ENCODE data around the gene RNF212. TPM values are rescaled to one million over a fixed set of nuclear protein-coding genes. Genes with fewer than 3 reads are reported as not detected.

Gene RNF212, protein sequence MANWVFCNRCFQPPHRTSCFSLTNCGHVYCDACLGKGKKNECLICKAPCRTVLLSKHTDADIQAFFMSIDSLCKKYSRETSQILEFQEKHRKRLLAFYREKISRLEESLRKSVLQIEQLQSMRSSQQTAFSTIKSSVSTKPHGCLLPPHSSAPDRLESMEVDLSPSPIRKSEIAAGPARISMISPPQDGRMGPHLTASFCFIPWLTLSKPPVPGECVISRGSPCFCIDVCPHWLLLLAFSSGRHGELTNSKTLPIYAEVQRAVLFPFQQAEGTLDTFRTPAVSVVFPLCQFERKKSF
- total RNA-seq = 1 to 10 TPM; 4.5 to 8.8 TPM
- 1 to 10 TPM; 3.5 to 6.2 TPM for polyA plus RNA-seq
- long read RNA-seq, donor 1 = 0 reads
- long read RNA-seq, donor 2 = 0 reads
- long read RNA-seq, donor 3 = 0 reads
- long read RNA-seq, donor 4 = 0 reads
- long read RNA-seq, donor 5 = 0 reads

DNA sequence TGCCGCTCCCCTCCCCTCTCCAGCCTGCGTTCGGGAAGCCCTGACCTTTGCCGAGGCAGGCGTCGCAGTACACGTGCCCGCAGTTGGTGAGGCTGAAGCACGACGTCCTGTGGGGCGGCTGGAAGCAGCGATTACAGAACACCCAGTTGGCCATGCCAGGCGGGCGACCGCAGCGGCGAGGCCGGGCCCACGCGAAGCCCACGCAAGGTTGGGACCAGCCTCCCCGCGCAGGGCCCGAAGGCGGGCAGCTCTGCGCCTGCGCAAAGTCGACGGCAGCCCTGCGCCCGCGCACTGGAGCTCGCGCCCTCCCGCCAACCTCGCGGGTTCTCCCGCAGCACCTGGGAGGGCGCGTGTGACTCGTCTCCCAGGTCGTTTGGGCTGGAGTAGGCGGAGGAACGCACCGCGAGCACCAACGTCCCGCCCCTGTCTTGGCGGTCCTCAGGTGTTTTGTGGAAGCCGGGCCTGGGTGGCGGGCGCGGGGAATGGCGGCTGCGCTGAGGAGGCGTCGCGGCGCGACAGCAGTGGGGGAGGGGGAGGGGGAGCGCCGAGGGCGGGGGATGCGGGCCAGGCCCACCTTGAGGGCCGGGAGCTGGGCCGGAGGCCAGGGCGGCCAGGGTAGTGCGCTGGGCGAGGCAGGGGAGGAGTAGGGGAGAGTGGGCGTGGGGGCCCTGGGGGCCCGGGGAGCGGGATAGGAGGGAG lies at the start of gene RNF212:
RNF212 (minus strand) TSS at position 254 of the 699 bp plus-strand sequence; CDS start at position 154, 100 bp downstream.
- 20% methylated on average over 42 to 72 of the region's 72 CpGs for WGBS, 2 donors
- H3K27me3 ChIP-seq (ENCODE audit: control insufficient read depth in 3 of 3, insufficient read depth in 3 of 3, low read length in 2 of 3) = peaks cover 0 to 15% (median 10%) of the 10 kb centered on the region in 3 donors
- peaks cover 0 to 2% (median 0%) of the 10 kb centered on the region in 5 donors for H3K4me1 ChIP-seq (ENCODE audit: control insufficient read depth in 5 of 5, insufficient read depth in 5 of 5, low read length in 5 of 5)
- no peaks in the 10 kb centered on the region for H3K36me3 ChIP-seq (ENCODE audit: control insufficient read depth in 4 of 4, insufficient read depth in 4 of 4, low read length in 4 of 4)
- H3K27ac ChIP-seq (ENCODE audit: low read depth in 1 of 2, low read length in 1 of 2) = peak within 1 kb of the TSS in 1 of 2 donors; percentile 60
- no peak within 1 kb of the TSS for H3K9ac ChIP-seq (ENCODE audit: insufficient read depth in 1 of 2, low read length in 2 of 2)
- no peaks in the 10 kb centered on the region for H3K9me3 ChIP-seq (ENCODE audit: control insufficient read depth in 4 of 4, insufficient read depth in 3 of 4, low read length in 3 of 4)
- no peak for ATAC-seq (ENCODE audit: insufficient read depth, low FRiP score)
- TF ChIP-seq, protein P1, sequence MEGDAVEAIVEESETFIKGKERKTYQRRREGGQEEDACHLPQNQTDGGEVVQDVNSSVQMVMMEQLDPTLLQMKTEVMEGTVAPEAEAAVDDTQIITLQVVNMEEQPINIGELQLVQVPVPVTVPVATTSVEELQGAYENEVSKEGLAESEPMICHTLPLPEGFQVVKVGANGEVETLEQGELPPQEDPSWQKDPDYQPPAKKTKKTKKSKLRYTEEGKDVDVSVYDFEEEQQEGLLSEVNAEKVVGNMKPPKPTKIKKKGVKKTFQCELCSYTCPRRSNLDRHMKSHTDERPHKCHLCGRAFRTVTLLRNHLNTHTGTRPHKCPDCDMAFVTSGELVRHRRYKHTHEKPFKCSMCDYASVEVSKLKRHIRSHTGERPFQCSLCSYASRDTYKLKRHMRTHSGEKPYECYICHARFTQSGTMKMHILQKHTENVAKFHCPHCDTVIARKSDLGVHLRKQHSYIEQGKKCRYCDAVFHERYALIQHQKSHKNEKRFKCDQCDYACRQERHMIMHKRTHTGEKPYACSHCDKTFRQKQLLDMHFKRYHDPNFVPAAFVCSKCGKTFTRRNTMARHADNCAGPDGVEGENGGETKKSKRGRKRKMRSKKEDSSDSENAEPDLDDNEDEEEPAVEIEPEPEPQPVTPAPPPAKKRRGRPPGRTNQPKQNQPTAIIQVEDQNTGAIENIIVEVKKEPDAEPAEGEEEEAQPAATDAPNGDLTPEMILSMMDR (IDR thresholded peaks at IDR 0.05; ENCODE audit: control extremely low read depth, extremely low read depth) = no peak
- DNase-seq = peak; percentile 7 to 42 (median 25)
- peak within 1 kb of the TSS; percentile 32 for H3K4me3 ChIP-seq

DNA sequence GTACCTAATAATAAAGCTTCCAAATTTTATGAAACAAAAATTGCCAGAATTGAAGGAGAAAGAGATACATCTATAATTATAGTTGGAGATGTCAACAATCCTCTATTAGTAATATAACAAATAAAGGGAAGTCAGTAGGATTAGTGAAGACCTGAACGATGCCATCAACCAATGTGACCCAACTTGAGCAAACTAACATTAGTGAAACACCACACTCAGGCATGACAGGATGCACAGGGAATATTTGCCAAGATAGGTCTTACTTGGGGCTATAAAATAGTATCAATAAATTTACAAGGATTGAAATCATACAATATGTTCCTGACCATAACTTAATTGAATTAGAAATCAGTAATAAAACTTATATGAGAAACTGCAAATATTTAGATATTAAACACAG lies 47.0 kb upstream of the RNF212 start:
- no peak for ATAC-seq (ENCODE audit: insufficient read depth, low FRiP score)
- H3K27me3 ChIP-seq (ENCODE audit: control insufficient read depth in 3 of 3, insufficient read depth in 3 of 3, low read length in 2 of 3) = peaks cover 0 to 2% (median 0%) of the 10 kb centered on the region in 3 donors
- WGBS, 2 donors = 83 to 87% methylated on average over 1 of the region's 1 CpG
- no peaks in the 10 kb centered on the region for H3K4me1 ChIP-seq (ENCODE audit: control insufficient read depth in 5 of 5, insufficient read depth in 5 of 5, low read length in 5 of 5)
- no peak for DNase-seq
- H3K4me3 ChIP-seq = no peak overlapping the region
- no peaks in the 10 kb centered on the region for H3K36me3 ChIP-seq (ENCODE audit: control insufficient read depth in 4 of 4, insufficient read depth in 4 of 4, low read length in 4 of 4)
- peaks cover 0 to 9% (median 3%) of the 10 kb centered on the region in 4 donors for H3K9me3 ChIP-seq (ENCODE audit: control insufficient read depth in 4 of 4, insufficient read depth in 3 of 4, low read length in 3 of 4)
- TF ChIP-seq, protein P1 (IDR thresholded peaks at IDR 0.05; ENCODE audit: control extremely low read depth, extremely low read depth) = no peak
- H3K9ac ChIP-seq (ENCODE audit: insufficient read depth in 1 of 2, low read length in 2 of 2) = no peak overlapping the region
- H3K27ac ChIP-seq (ENCODE audit: low read depth in 1 of 2, low read length in 1 of 2) = no peak overlapping the region

DNA sequence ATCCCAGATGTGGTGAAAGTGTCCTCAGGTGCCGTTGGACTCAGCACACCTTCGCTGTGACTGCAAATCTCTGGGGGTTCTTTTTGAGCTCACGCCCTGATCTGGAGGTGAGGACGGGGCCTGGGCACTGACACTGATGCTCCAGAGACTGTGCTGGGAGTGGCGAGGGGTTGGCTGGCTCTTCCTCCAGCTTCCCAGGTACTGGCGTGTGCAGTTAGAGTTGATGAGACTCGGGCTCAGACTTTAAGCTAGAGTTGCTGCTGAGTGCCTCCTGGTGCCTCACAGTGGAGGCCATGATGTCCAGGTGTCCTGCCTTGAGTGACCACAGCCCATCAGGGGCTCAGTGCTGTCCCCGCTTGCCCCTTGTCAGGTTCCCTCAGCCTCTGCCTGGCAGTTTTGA lies 42.7 kb upstream of the RNF212 start:
- no peak overlapping the region for H3K9ac ChIP-seq (ENCODE audit: insufficient read depth in 1 of 2, low read length in 2 of 2)
- H3K36me3 ChIP-seq (ENCODE audit: control insufficient read depth in 4 of 4, insufficient read depth in 4 of 4, low read length in 4 of 4) = no peaks in the 10 kb centered on the region
- DNase-seq = no peak
- WGBS, 2 donors = 84 to 91% methylated on average over 8 of the region's 8 CpGs
- TF ChIP-seq, protein P1 (IDR thresholded peaks at IDR 0.05; ENCODE audit: control extremely low read depth, extremely low read depth) = no peak
- no peak overlapping the region for H3K4me3 ChIP-seq
- peaks cover 0 to 2% (median 0%) of the 10 kb centered on the region in 3 donors for H3K27me3 ChIP-seq (ENCODE audit: control insufficient read depth in 3 of 3, insufficient read depth in 3 of 3, low read length in 2 of 3)
- ATAC-seq (ENCODE audit: insufficient read depth, low FRiP score) = no peak
- H3K27ac ChIP-seq (ENCODE audit: low read depth in 1 of 2, low read length in 1 of 2) = no peak overlapping the region
- H3K4me1 ChIP-seq (ENCODE audit: control insufficient read depth in 5 of 5, insufficient read depth in 5 of 5, low read length in 5 of 5) = peaks cover 0 to 6% (median 0%) of the 10 kb centered on the region in 5 donors
- H3K9me3 ChIP-seq (ENCODE audit: control insufficient read depth in 4 of 4, insufficient read depth in 3 of 4, low read length in 3 of 4) = peaks cover 0 to 9% (median 3%) of the 10 kb centered on the region in 4 donors

Measured in lung (tissue), 16 donors.